ENCODE measurements around the gene EML1.

The EML1 gene

GRCh38 chr14:99971087-99971940 lies 178.1 kb downstream of the EML1 start:
- peak; percentile 89 for DNase-seq

DNA sequence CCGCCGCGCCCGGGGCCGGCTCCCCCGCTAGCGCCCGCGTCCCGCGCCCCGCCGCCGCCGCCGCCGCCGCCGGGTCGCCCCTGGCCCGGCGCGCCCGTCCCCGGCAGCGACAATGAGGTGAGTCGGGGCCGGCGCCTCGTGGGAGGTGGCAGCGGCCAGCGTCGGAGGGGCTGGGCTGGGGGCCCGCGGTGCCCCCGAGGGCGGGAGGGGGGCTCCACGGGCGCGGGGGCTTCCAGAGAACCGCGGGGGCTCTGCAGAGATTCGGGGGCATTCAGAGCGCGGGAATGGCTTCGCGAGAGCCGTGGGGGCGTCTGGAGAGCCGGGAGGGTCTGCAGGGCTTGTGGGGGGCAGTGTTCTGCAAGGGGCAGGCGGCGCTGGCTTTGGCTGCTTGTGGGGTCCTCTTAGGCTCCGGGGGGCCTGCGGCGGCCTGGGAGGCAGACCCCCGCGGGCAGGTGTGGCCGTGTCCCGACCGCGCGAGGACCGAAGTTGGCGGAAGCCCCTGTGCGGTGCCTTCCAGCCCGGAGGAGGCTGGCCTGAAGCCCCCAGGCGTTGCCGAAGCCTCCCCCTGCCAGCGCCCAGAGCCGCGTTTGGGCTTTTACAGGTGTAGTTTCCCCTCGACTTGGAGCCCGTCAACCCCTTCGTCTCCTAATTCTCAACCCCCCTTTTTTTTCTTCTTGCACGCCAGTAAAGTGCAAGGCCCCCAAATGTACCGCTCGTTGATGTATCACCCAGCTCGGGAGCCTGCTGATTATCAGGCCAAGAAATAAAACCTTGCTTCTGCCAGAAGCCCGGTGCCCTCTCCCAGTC lies 178.9 kb downstream of the EML1 start:
- no peak for DNase-seq

DNA sequence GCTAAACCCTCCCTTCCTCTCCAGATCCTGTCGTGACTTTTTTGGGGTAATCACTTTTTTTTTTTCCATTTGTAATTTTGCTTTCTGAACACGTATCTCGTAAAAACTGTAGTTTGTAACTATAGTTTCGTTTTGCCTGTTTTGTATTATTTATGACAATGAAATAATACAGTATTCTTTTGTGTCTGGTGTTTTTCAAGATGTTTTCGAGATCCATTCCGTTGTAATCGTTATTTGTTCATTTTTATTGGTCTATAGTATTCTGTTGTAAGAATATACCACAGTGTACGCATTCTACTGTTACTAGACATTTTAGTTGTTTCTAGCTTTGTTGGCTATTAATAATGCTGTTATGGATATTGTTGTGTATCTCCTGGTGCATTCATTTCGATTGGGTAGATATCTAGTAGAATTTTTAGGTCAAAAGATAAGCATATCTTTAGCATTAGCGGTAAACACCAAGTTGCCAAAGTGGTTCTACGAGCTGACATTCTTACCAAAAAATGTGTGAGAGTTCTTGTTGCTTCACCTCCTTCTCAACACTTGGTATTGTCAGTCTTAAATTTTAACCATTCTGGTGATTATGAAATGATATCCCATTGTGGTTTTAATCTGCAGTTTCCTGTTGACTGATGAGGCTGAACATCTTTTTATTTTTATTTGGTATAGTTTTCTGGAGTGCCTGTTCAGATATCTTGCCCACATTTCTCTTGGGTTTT lies 179.7 kb downstream of the EML1 start:
- no peak for DNase-seq

DNA sequence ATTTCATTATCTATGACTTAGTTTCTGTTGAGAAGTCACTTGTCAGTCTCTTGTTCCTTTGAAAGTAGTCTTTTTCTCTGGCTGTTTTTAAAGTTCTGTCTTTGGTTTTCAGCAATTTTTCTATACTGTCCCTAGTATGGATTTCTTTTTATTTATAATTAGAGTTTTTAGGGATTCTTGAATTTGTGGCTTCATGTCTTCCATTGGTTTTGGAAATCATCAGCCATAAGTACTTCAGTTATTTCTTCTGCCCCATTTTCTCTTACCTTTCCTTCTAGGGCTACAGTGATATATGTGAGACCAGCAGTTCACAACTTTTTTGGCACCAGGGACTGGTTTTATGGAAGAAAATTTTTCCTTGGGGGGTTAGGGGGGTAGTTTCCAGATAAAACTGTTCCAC lies 182.0 kb downstream of the EML1 start:
- DNase-seq = no peak

- no peak for DNase-seq
Observed at GRCh38 chr14:99976021-99976420, 182.8 kb downstream of the EML1 start.

GRCh38 chr14:99976681-99977080 lies 183.5 kb downstream of the EML1 start:
- no peak for DNase-seq

- DNase-seq = no peak
Observed at GRCh38 chr14:99980299-99980698, 187.1 kb downstream of the EML1 start.

DNA sequence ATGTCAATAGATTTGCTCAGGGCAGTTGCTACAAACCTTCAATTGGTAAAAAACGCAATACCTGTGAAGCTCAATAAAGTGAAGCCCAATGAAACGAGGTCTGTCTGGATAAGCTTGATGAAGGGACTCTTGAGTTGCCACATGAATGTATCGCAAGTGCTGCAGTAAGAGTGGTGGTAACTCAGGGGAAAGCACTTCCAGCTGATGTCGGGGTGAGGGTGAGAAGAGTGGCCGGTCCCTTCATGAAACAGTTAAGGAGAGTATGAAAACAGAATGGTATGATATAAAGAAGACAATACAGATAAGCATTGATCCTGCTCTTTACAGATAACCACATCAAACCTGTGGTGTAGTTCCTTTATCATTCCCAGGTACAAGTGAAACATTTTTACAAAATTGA lies 188.6 kb downstream of the EML1 start:
- no peak for DNase-seq

DNA sequence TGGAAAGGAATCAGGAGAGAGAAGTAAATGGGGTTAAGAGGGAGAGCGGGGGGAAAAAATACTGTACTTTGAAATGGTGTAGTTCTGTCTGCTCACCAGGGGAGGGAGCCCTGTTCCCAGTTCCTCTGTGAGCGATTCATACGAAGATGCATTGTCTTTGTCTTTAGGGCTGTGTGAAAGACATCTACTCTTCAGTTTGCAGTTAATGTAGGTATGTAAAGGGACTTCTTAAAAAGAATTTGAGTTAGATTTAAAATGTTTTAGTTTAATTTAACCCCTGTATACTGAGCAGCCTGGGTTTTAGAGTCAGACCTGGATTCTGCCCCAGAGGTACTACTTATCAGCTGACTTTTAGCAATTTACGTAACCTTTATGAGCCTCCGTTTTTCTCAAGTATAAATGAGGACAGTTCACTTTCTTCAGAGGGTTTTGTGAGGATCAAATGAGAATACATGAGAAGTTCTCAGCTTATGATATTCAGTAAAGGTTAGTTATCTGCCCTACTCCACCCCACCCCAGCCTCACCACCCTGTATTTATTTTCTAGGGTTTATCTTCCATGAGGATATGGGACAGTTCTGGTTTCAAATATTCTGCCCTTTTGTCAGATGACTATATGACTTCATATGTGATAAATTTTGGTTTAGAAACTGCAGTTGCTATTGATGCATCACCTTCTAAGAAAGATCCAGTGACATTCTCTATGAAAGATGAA lies 189.5 kb downstream of the EML1 start:
- DNase-seq = no peak

DNA sequence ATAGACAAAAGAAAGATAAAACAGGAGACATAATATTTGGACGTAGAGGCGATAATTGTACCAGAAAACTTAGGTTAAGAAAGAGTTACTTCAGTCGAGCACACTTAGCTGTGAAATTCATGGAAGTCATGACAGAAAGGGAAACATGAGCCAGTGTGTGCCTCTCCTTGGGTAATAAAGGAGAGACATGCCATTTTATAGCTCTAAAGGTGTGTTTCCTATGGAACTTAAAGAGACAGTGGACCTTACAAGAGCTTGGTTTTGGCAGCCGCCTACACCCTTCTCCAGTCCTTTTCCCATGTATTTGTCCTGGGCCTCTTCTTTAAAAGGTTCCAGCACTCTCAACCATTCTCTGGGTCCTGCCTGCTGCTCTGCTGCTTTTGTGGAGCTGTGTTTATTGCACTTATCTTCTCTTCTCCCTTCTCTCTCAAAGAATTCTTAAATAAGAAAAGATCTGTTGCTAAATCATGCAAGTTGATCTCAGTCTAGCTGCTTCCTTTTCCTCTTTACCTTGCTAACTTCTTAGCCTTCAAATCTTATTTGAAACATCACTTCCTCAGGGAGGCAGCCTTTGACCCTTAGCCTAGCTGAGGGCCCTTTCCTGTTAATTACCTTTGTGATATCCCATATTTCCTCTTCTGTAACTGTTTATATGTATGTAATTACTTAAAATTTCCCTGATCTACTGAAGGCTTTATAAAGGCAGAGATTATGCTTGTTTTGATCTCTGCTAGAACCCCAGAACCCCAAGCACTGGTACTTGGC lies 190.2 kb downstream of the EML1 start:
- no peak for DNase-seq

DNA sequence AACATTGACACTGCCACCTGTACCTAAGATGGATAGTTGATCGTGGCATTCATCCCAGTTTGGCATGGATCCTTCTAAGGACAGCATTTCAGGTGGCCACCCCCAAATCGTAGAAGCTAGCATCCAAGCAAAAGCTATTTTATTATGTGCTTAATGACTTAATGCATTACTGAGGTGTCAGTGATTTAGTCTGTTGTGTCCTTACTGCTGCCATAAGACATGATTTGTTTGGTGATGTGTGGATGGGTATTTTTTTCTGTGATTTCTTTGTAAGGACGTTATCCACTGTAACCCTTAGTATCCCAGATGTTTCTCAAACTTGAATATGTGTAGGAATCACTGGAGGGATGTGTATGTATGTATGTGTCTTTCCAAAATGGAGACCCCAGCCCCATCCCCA lies 190.8 kb downstream of the EML1 start:
- no peak for DNase-seq

DNA sequence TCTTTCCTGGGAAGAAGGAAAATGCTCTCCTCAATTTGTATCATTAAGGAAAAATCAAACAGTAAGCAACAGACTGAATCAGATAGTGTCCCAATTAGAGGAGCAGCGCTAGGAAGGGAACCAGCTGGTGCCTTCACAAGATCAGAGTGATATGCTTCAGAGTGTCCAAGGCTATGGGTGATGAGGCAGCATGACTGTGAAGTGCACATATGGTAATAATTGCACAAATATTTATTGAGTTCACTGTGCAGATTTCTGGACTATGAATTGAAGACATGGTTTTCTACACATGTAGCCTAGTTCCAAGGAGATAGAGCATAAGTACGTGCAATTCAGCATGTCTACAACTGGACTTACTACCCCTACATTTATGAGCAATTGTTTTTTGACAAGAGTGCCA lies 193.2 kb downstream of the EML1 start:
- DNase-seq = no peak

GRCh38 chr14:99989032-99989431 lies 195.8 kb downstream of the EML1 start:
- no peak for DNase-seq

DNA sequence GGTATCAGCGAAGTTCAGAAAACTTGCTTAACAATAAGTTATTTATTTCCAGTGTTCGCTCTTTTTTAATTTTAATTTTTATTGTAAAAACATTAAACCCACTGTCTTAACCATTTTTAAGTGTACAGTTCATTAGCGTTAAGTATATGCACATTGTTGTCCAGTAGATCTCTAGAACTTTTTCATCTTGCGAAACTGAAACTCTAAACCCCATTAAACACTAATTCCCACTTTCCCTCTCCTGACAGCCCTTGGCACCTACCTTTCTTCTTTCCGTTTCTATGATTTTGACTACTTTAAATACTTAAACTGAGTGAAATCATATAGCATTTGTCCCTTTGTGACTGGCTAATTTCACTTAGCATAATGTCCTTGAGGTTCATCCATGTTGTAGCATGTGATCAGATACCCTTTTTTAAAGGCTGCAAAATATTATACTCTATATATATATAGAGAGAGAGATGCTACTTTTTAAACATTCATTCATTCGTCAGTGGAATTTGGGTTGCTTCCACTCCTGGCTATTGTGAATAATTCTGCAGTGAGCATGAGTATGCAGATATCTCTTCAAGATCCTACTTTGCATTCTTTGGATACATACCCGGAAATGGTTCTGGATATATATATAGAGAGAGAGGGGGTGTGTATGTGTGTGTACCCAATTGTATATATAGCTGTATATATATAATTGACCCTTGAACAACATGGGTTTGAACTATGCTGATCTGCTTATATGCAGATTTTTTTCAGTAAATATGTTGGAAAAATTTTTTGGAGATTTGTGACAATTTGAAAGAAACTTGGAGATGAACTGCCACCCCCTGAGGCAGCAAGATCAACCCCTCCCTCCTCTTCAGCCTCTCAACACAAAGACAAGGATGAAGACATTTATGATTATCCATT lies 197.3 kb downstream of the EML1 start:
- no peak for DNase-seq

DNA sequence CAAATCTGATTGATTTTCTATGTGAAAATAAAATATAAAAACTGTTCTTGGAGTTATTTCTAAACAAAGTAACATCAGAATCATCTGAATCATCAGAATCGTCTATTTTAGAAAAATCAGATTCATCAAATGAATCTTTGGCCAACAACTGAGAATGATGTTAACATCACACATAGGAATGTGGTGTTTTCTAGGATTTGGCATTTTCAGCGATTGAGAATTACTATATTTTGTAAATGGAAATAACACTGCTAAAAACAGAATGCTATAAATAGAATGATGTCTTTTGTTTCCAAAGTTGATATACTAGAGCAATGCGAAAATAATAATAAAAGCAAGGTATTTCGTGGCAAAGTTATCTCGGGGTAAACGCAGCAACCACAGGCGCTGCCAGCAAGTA lies 198.1 kb downstream of the EML1 start:
- no peak for DNase-seq

All from islet precursor cell (in vitro differentiated cells).